GM12878 (cell line): ENCODE measurements around the gene DEFB125. TPM values are rescaled to one million over a fixed set of nuclear protein-coding genes. Genes with fewer than 3 reads are reported as not detected.

Experiments
- ATAC-seq: fragments of 200-7000 bp; cut with Tn5 transposase; 3 replicates; pipeline ENCODE4 v1.9.1; 2020; ENCODE audit warnings: mild to moderate bottlenecking, moderate library complexity
- BruUV-seq: library from RNA; stranded (reverse); fragments of 400-500 nt; replicated peaks from 2 replicates; lab custom pipeline; 2021; lab: Mats Ljungman, UMichigan
- CTCF ChIA-PET: fragments of 300-600 bp; sonication (Branson Sonifier 250); formaldehyde crosslinking; extraction: SDS; loops from one replicate; lab custom pipeline; 2021; ENCODE audit warnings: inconsistent platforms; lab: Yijun Ruan, JAX
- POLR2A ChIA-PET: fragments of 350-600 bp; formaldehyde crosslinking; extraction: SDS; loops from one replicate; lab custom pipeline; 2021; ENCODE audit warnings: inconsistent platforms; lab: Charles Lee
- RAD21 ChIA-PET: fragments of 300-600 bp; sonication (Branson Sonifier 250); formaldehyde crosslinking; loops from one replicate; lab custom pipeline; 2023; ENCODE audit warnings: antibody characterized with exemption; ENCODE audit not compliant: unreplicated experiment; lab: Charles Lee
- SMC1A ChIA-PET: fragments of 300-600 bp; sonication (Branson Sonifier 250); formaldehyde crosslinking; loops from one replicate; lab custom pipeline; 2023; ENCODE audit not compliant: unreplicated experiment, uncharacterized antibody; lab: Charles Lee
- DNase-seq: peaks from one replicate; pipeline ENCODE4 v3.0.0-alpha.2; 2011; ENCODE audit warnings: low read depth, low spot score
- FAIRE-seq: peaks from 3 replicates; lab custom pipeline; 2011; peaks lifted over from hg19 to GRCh38; lab: Jason Lieb, UNC
- H2AFZ ChIP-seq: 2 replicates; pipeline ENCODE4 v1.6.0; 2011; ENCODE audit warnings: low read depth, low read length, control low read depth; ENCODE audit not compliant: control insufficient read depth
- H3K27ac ChIP-seq: 2 replicates; pipeline ENCODE4 v1.5.1; 2011; ENCODE audit warnings: control low read depth; ENCODE audit not compliant: control insufficient read depth, insufficient read depth
- H3K27me3 ChIP-seq, 2 experiments: replicated peaks in 1 of 2; 2 replicates each; pipeline versions ENCODE4 v1.6.0 to v1.6.1; 2011; ENCODE audit warnings: low read length in 1 of 2; ENCODE audit not compliant: control insufficient read depth in 2 of 2, insufficient read depth in 2 of 2
- H3K36me3 ChIP-seq, 2 experiments: 2 replicates each; pipeline ENCODE4 v1.5.1; 2011; ENCODE audit warnings: low read length in 1 of 2; ENCODE audit not compliant: control insufficient read depth in 2 of 2, insufficient read depth in 2 of 2
- H3K4me1 ChIP-seq: 2 replicates; pipeline ENCODE4 v1.6.1; 2011; ENCODE audit warnings: mild to moderate bottlenecking, low read length, moderate library complexity, mixed read lengths; ENCODE audit not compliant: control insufficient read depth, insufficient read depth
- H3K4me2 ChIP-seq: 2 replicates; pipeline ENCODE4 v1.6.0; 2011; ENCODE audit warnings: control low read depth; ENCODE audit not compliant: control insufficient read depth, insufficient read depth
- H3K4me3 ChIP-seq: fragments of 200-600 bp; sonication (generic); 2 replicates; pipeline ENCODE4 v1.5.1; 2016
- H3K79me2 ChIP-seq: 2 replicates; pipeline ENCODE4 v1.6.0; 2011; ENCODE audit warnings: low read length; ENCODE audit not compliant: control insufficient read depth, insufficient read depth
- H3K9ac ChIP-seq: 2 replicates; pipeline ENCODE4 v1.8.0; 2011; ENCODE audit warnings: low read length, control low read depth, mixed read lengths; ENCODE audit not compliant: control insufficient read depth, insufficient read depth
- H3K9me3 ChIP-seq: replicated peaks from 3 replicates; pipeline ENCODE4 v1.5.1; 2011; ENCODE audit warnings: mild to moderate bottlenecking, low read length; ENCODE audit not compliant: control insufficient read depth, insufficient read depth
- H4K20me1 ChIP-seq: 2 replicates; pipeline ENCODE4 v1.6.0; 2011; ENCODE audit not compliant: control insufficient read depth, insufficient read depth
- CBX5 ChIP-seq: sonication (generic); IDR thresholded peaks from 2 replicates; pipeline ENCODE4 v1.6.1; 2016; ENCODE audit warnings: low read depth, moderate library complexity, mild to moderate bottlenecking, inconsistent platforms
- HDAC2 ChIP-seq: fragments of 200-600 bp; sonication (generic); IDR thresholded peaks from 2 replicates; pipeline ENCODE4 v1.6.1; 2017
- PRDM15 ChIP-seq: fragments of 450-650 bp; formaldehyde crosslinking; IDR thresholded peaks from 2 replicates; pipeline ENCODE4 v1.4.0; 2020; ENCODE audit warnings: mild to moderate bottlenecking, moderate library complexity
- RB1 ChIP-seq: fragments of 450-650 bp; formaldehyde crosslinking; IDR thresholded peaks from 2 replicates; pipeline ENCODE4 v1.6.1; 2017; ENCODE audit warnings: mild to moderate bottlenecking, borderline replicate concordance
- ZNF592 ChIP-seq: fragments of 450-650 bp; IDR thresholded peaks from 2 replicates; pipeline ENCODE4 v1.6.1; 2017; ENCODE audit warnings: mild to moderate bottlenecking, moderate library complexity
- WGBS: methylation state at CpG from one replicate; pipeline ENCODE4 v1.1.6; 2016; ENCODE audit warnings: low lambda C conversion rate; ENCODE audit not compliant: insufficient replicate concordance, insufficient coverage; ENCODE audit errors: missing lambda C conversion rate; 5-methylcytosine and 5-hydroxymethylcytosine counted together
- in situ Hi-C: fragments of 300-500 bp; cut with MboI; formaldehyde crosslinking; loops from 9 replicates; pipeline ENCODE4 v1.14.3; 2018; ENCODE audit warnings: mixed read lengths
- intact Hi-C: fragments of 100-400 bp; cut with micrococcal nuclease; formaldehyde crosslinking; loops from one replicate; pipeline ENCODE4 v1.14.2; 2022; ENCODE audit not compliant: unreplicated experiment
- polyA plus RNA-seq, 11 experiments: library from polyadenylated mRNA; depleted of rRNA in 4 of 11; unstranded in 6 of 11; stranded (reverse) in 5 of 11; fragments of >200 nt; fragmentation: Nextera tagmentation in 4 of 11; fragmentation: Illumina TruSeq in 1 of 11; extraction: Ambion mirVana in 4 of 11; extraction: Trizol in 1 of 11; gene quantifications; 1 replicate in 1 of 11; 2 replicates in 10 of 11; pipeline versions ENCODE4 v1.2.1 to v1.2.3, GENCODE V29; 2011 to 2016; ENCODE audit warnings: inconsistent platforms in 2 of 11, missing spikeins in 2 of 11, low read depth in 1 of 11
- total RNA-seq, 4 experiments: library from RNA; depleted of rRNA in 3 of 4; stranded (reverse); fragments of >200 nt in 3 of 4; fragmentation: Illumina TruSeq in 1 of 4; extraction: Trizol in 1 of 4; gene quantifications; 2 replicates each; pipeline versions ENCODE4 v1.2.1 to v1.2.3, GENCODE V29; 2013 to 2021

Gene DEFB125
- total and polyA plus RNA-seq, 10 of the 15 experiments (the other 5 are each of a cell fraction or from before 2014, with no cell fraction given) = not detected

- 53% methylated on average over 6 of the region's 6 CpGs for WGBS
- Histone ChIP-seq H3K4me3 (no peak overlapping the region), H4K20me1 (no peaks in the 10 kb centered on the region), H3K27me3 (no peaks in the 10 kb centered on the region), H3K79me2 (no peaks in the 10 kb centered on the region)
- no peak for ATAC-seq
- CTCF ChIA-PET = no interaction called here
- no TSS peak for BruUV-seq
- no peak for TF ChIP-seq RB1
- TF ChIP-seq CBX5 = no peak
- no peak for TF ChIP-seq HDAC2
- TF ChIP-seq ZNF592 = no peak
- no peak for TF ChIP-seq PRDM15
- TF ChIP-seq, all 136 proteins: peak for 0
- in situ Hi-C loops (no loop called here), intact Hi-C loops (no loop called here)
- ChIA-PET POLR2A (no interaction called here), RAD21 (no interaction called here), SMC1A (no interaction called here)
- H3K36me3 ChIP-seq = no peaks in the 10 kb centered on the region
- no peak overlapping the region for H2AFZ ChIP-seq
- H3K9ac ChIP-seq = no peak overlapping the region
- no peak overlapping the region for H3K27ac ChIP-seq
- H3K4me1 ChIP-seq = no peaks in the 10 kb centered on the region
- no peaks in the 10 kb centered on the region; the same call in 2 of the 3 replicates for H3K9me3 ChIP-seq
- DNase-seq (no peak), FAIRE-seq (no peak)
- H3K4me2 ChIP-seq = no peak overlapping the region
Observed at GRCh38 chr20:60035-60918, 27.2 kb upstream of the DEFB125 start.
